K562 (cell line): ENCODE data around the gene EML5. TPM values are rescaled to one million over a fixed set of nuclear protein-coding genes. Genes with fewer than 3 reads are reported as not detected.

Experiments
- KDM5B ChIP-seq: fragments of 200-600 bp; sonication (generic); IDR thresholded peaks from 2 replicates; pipeline ENCODE4 v1.6.1; 2012; ENCODE audit warnings: low read depth, mild to moderate bottlenecking, moderate library complexity, low read length, control low read depth, inconsistent platforms; ENCODE audit not compliant: insufficient replicate concordance
- MBD2 ChIP-seq: sonication (generic); IDR thresholded peaks from 2 replicates; pipeline ENCODE4 v1.6.1; 2016; ENCODE audit warnings: low read depth, borderline replicate concordance
- POLR2H ChIP-seq: IDR thresholded peaks from 2 replicates; pipeline ENCODE4 v1.6.1; 2016; ENCODE audit warnings: missing genetic modification characterization, low read depth, mild to moderate bottlenecking, control low read depth, missing compliant biosample characterization, moderate library complexity
- POLR3A ChIP-seq: IDR thresholded peaks from 2 replicates; pipeline ENCODE4 v1.6.1; 2011; ENCODE audit warnings: borderline replicate concordance, mild to moderate bottlenecking, moderate library complexity; ENCODE audit not compliant: insufficient read length, insufficient read depth; ENCODE audit errors: extremely low read depth
- PPARD ChIP-seq: fragments of 250-450 bp; sonication (Bioruptor Pico); IDR thresholded peaks from 2 replicates; pipeline ENCODE4 v1.8.0; 2022; ENCODE audit warnings: inconsistent platforms, mild to moderate bottlenecking, moderate library complexity
- PRPF4 ChIP-seq: fragments of 200-400 bp; formaldehyde crosslinking; IDR thresholded peaks from one replicate; pipeline ENCODE4 v1.6.1; 2017; ENCODE audit warnings: low read length, low read depth, mild to moderate bottlenecking; ENCODE audit not compliant: insufficient read depth, poor library complexity, severe bottlenecking
- RBFOX2 ChIP-seq: fragments of 200-400 bp; formaldehyde crosslinking; IDR thresholded peaks from 2 replicates; pipeline ENCODE4 v1.6.1; 2017; ENCODE audit warnings: low read depth, mild to moderate bottlenecking, low read length, moderate library complexity
- SNRNP70 ChIP-seq: fragments of 200-400 bp; formaldehyde crosslinking; optimal IDR thresholded peaks from 2 replicates; pipeline ENCODE3; 2017; ENCODE audit warnings: low read depth, low read length
- SRSF1 ChIP-seq: fragments of 200-400 bp; formaldehyde crosslinking; IDR thresholded peaks from 2 replicates; pipeline ENCODE4 v1.6.1; 2017; ENCODE audit warnings: mild to moderate bottlenecking, low read depth, low read length, moderate library complexity
- TFAM ChIP-seq: fragments of 250-450 bp; sonication (Bioruptor Pico); conservative IDR thresholded peaks from 2 replicates; pipeline ENCODE4 v1.5.0; 2021; ENCODE audit warnings: mild to moderate bottlenecking, moderate library complexity
- ZNF121 ChIP-seq: sonication (generic); formaldehyde crosslinking; conservative IDR thresholded peaks from 2 replicates; pipeline ENCODE4 v1.8.0; 2022; ENCODE audit warnings: missing genetic modification reagents
- ZNF431 ChIP-seq: sonication (generic); formaldehyde crosslinking; IDR thresholded peaks from 2 replicates; pipeline ENCODE4 v1.8.0; 2022; ENCODE audit warnings: mild to moderate bottlenecking, missing genetic modification reagents
- ZNF717 ChIP-seq: fragments of 250-450 bp; sonication (Bioruptor Pico); IDR thresholded peaks from 2 replicates; pipeline ENCODE4 v1.5.0; 2021
- ZNF780A ChIP-seq: fragments of 250-450 bp; sonication (Bioruptor Pico); IDR thresholded peaks from 2 replicates; pipeline ENCODE4 v1.5.0; 2021; ENCODE audit warnings: mild to moderate bottlenecking
- polyA plus RNA-seq, 8 experiments: library from polyadenylated mRNA; depleted of rRNA in 4 of 8; stranded (reverse) in 5 of 8; unstranded in 3 of 8; fragments of >200 nt; fragmentation: Nextera tagmentation in 2 of 8; fragmentation: Illumina TruSeq in 1 of 8; extraction: Ambion mirVana in 2 of 8; extraction: Trizol in 1 of 8; gene quantifications; 2 replicates each; pipeline versions ENCODE4 v1.2.1 to v1.2.3, GENCODE V29; 2011 to 2014; ENCODE audit warnings: inconsistent platforms in 1 of 8, missing spikeins in 1 of 8
- total RNA-seq, 7 experiments: library from RNA; depleted of rRNA in 6 of 7; stranded (reverse); fragments of >200 nt in 6 of 7; fragmentation: Illumina TruSeq in 2 of 7; extraction: Trizol in 2 of 7; gene quantifications; 2 replicates each; pipeline versions ENCODE4 v1.2.1 to v1.2.3, GENCODE V29; 2011 to 2021; ENCODE audit warnings: low replicate concordance in 1 of 7
- TF ChIP-seq, protein P1 (sequence below): fragments of 250-450 bp; sonication (Bioruptor Pico); IDR thresholded peaks from 2 replicates; pipeline ENCODE4 v1.8.0; 2021; ENCODE audit warnings: borderline replicate concordance, mild to moderate bottlenecking, moderate library complexity; ENCODE audit not compliant: poor library complexity, severe bottlenecking
- TF ChIP-seq, protein P2 (sequence below): fragments of 450-650 bp; conservative IDR thresholded peaks from 2 replicates; pipeline ENCODE4 v1.6.1; 2016; ENCODE audit warnings: missing genetic modification characterization, low read depth, mild to moderate bottlenecking, missing compliant biosample characterization, moderate library complexity
- TF ChIP-seq, protein P3 (sequence below), 2 experiments: IDR thresholded peaks; 2 replicates each; pipeline ENCODE4 v1.6.1; 2012; ENCODE audit warnings: improper control_type of control experiment in 2 of 2, low read depth in 2 of 2, low read length in 2 of 2, borderline replicate concordance in 1 of 2
- TF ChIP-seq, protein P4 (sequence below), 3 experiments: fragments of 200-800 bp in 1 of 3; sonication (Bioruptor generic) in 1 of 3; sonication (generic) in 1 of 3; formaldehyde crosslinking in 1 of 3; IDR thresholded peaks; 2 replicates each; pipeline versions ENCODE4 v1.6.1 to v1.8.0; 2016 to 2022; ENCODE audit warnings: mild to moderate bottlenecking in 2 of 3, missing compliant biosample characterization in 2 of 3, missing genetic modification characterization in 2 of 3, missing genetic modification reagents in 1 of 3
- TF ChIP-seq, protein P5 (sequence below): fragments of 450-650 bp; formaldehyde crosslinking; conservative IDR thresholded peaks from 2 replicates; pipeline ENCODE4 v1.4.0; 2022; ENCODE audit warnings: mild to moderate bottlenecking, missing genetic modification characterization

Gene EML5
- total and polyA plus RNA-seq, 9 of the 15 experiments (the other 6 are each of a cell fraction or from before 2014, with no cell fraction given), result 0.06 to 0.34 (median 0.22) TPM

DNA sequence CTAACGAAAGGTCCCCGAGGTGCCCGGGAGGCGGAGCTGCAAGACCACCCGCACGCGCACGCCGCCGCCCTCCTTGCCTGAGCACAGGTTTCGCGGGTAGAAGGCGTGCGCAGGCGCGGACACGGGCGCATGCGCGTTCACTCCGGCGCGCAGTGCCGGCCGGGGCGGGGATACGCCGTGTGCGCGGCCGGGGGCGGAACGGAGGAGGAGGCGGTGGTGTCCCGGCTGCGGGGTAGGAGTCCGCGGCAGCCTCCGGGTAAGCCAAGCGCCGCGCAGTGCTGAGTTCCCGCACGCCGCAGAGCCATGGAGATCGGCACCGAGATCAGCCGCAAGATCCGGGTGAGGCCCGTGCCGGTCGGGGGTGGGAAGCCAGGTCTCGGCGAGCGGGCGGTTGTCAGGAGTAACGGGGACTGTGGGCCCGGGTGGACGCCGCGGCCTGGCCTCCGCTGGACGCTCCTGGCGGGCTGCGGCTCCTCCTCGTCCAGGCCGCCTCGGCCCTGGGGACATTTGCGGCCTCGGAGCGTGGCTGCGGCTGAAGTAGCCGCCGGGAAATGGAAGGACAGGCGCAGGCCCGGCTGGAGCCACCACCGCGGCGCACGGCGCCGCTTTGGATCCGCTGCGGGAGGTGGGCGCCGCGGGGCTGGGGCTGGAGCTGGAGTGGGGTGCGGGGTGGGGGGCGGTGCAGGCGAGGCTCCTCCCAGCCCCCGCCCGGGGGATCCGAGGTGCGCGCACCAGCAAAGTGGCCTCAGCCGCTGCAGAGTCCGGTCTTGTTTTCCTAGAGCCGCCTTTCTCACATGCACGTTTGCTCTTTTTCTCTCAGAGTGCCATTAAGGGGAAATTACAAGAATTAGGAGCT, 229.7 kb downstream of the EML5 start, which contains the start of gene ZC3H14 (continued):
- TF ChIP-seq POLR3A (no peak), ZNF121 (no peak), SRSF1 (no peak), RBFOX2 (peak; percentile 88), MBD2 (no peak), PRPF4 (no peak), ZNF717 (no peak), PPARD (CRISPR knock-in tag) (no peak), TFAM (CRISPR knock-in tag) (no peak), KDM5B (peak; percentile 81), ZNF780A (CRISPR knock-in tag) (no peak), SNRNP70 (no peak), ZNF431 (CRISPR knock-in tag) (no peak), POLR2H (peak; percentile 21; the same call in 1 of the 2 replicates)
- TF ChIP-seq, protein P1, sequence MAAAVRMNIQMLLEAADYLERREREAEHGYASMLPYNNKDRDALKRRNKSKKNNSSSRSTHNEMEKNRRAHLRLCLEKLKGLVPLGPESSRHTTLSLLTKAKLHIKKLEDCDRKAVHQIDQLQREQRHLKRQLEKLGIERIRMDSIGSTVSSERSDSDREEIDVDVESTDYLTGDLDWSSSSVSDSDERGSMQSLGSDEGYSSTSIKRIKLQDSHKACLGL, result no peak
- TF ChIP-seq, protein P2, sequence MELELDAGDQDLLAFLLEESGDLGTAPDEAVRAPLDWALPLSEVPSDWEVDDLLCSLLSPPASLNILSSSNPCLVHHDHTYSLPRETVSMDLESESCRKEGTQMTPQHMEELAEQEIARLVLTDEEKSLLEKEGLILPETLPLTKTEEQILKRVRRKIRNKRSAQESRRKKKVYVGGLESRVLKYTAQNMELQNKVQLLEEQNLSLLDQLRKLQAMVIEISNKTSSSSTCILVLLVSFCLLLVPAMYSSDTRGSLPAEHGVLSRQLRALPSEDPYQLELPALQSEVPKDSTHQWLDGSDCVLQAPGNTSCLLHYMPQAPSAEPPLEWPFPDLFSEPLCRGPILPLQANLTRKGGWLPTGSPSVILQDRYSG, result no peak
- TF ChIP-seq, protein P3, sequence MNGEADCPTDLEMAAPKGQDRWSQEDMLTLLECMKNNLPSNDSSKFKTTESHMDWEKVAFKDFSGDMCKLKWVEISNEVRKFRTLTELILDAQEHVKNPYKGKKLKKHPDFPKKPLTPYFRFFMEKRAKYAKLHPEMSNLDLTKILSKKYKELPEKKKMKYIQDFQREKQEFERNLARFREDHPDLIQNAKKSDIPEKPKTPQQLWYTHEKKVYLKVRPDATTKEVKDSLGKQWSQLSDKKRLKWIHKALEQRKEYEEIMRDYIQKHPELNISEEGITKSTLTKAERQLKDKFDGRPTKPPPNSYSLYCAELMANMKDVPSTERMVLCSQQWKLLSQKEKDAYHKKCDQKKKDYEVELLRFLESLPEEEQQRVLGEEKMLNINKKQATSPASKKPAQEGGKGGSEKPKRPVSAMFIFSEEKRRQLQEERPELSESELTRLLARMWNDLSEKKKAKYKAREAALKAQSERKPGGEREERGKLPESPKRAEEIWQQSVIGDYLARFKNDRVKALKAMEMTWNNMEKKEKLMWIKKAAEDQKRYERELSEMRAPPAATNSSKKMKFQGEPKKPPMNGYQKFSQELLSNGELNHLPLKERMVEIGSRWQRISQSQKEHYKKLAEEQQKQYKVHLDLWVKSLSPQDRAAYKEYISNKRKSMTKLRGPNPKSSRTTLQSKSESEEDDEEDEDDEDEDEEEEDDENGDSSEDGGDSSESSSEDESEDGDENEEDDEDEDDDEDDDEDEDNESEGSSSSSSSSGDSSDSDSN (IDR thresholded peaks at IDR 0.05; ENCODE audit: borderline replicate concordance in 1 of 2, low read depth in 2 of 2, low read length in 2 of 2), result 0 out of 4 replicates have a peak, but pooled peaks have one; percentile 61 to 62
- TF ChIP-seq, protein P4, sequence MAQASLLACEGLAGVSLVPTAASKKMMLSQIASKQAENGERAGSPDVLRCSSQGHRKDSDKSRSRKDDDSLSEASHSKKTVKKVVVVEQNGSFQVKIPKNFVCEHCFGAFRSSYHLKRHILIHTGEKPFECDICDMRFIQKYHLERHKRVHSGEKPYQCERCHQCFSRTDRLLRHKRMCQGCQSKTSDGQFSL (CRISPR knock-in tag; IDR thresholded peaks at IDR 0.05), result no peak
- TF ChIP-seq, protein P4 (tag; IDR thresholded peaks at IDR 0.05), result no peak
- TF ChIP-seq, protein P5, sequence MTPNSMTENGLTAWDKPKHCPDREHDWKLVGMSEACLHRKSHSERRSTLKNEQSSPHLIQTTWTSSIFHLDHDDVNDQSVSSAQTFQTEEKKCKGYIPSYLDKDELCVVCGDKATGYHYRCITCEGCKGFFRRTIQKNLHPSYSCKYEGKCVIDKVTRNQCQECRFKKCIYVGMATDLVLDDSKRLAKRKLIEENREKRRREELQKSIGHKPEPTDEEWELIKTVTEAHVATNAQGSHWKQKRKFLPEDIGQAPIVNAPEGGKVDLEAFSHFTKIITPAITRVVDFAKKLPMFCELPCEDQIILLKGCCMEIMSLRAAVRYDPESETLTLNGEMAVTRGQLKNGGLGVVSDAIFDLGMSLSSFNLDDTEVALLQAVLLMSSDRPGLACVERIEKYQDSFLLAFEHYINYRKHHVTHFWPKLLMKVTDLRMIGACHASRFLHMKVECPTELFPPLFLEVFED (CRISPR knock-in tag), result no peak
